Measurements from ENCODE around the gene MOSMO. TPM values are rescaled to one million over a fixed set of nuclear protein-coding genes. Genes with fewer than 3 reads are reported as not detected.

The MOSMO gene
- total and polyA plus RNA-seq, 2 of the 4 experiments (the other 2 are of a cell fraction) = 10.5 to 16.0 TPM

DNA sequence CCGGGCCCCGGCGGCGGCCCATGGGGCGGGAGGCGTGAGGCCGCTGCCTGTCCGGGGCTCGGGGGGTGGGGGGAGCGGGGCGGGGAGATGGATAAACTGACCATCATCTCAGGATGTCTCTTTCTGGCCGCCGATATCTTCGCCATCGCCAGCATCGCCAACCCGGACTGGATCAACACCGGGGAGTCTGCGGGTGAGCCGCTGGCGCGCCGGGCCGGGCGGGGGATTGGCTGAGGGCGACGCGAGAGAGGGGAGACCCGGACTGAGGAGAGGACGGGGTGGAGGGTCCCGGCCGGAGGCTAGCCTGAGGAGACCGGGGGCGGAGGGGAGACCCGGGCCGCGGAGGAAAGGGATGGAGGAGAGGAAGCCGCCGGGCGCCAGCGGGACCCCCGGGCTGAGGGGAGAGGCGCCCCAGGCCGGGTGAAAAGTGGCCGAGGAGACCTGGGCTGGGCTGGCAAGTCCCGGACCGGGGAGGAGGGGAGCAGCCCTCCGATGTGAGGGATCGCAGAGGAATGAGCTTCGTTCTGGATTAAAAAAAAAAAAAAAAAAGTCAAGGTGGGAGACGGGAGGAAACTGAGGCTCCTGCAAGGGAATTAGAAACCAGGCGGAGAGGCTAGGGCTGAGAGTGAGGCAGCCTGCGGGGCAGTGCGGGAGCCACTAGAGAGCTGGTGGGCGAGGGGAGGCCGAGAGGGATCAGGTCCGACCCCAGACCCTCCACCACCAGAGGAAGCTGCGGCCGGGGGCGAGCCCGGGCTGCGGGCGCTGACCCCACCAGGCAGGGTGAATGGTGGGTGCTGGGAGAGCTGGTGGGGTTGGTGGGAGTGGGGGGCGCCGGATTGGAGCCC, 526 bp downstream of the MOSMO start:
- Histone ChIP-seq H3K79me1 (ENCODE audit: low read depth in 1 of 2, low read length in 2 of 2) (peaks cover 8 to 51% of the 10 kb centered on the region in 2 experiments), H3K14ac (replicated peaks; ENCODE audit: low read depth, low read length) (peak overlapping the region; percentile 85), H3K4me2 (ENCODE audit: low read depth, low read length) (peak overlapping the region; percentile 97), H2BK15ac (ENCODE audit: low read depth, low read length) (no peak overlapping the region), H3K9me3 (ENCODE audit: control insufficient read depth, insufficient read depth, low read length) (no peaks in the 10 kb centered on the region), H3K27ac (ENCODE audit: insufficient read depth, low read length) (peak overlapping the region; percentile 83), H2AK9ac (replicated peaks; ENCODE audit: low read depth, low read length, poor library complexity) (peak overlapping the region; percentile 94), H2AK5ac (ENCODE audit: low read depth, low read length) (peak overlapping the region; percentile 58; the same call in 1 of the 2 replicates), H3K9me1 (ENCODE audit: insufficient read depth, low read length) (peaks cover 21% of the 10 kb centered on the region), H4K20me1 (ENCODE audit: insufficient read depth, low read length) (peaks cover 34% of the 10 kb centered on the region), H3K56ac (ENCODE audit: extremely low read depth, insufficient read depth, low read length) (no peak overlapping the region; the same call in 1 of the 2 replicates), H2BK20ac (ENCODE audit: low read depth, low read length) (no peak overlapping the region), H3K4ac (ENCODE audit: low read depth, low read length) (peak overlapping the region; percentile 67), H3K18ac (ENCODE audit: low read depth, low read length) (no peak overlapping the region), H3K23ac (ENCODE audit: low read depth, low read length) (peak overlapping the region; percentile 76), H3K4me3 (ENCODE audit: insufficient read depth, low read depth, low read length) (peak overlapping the region; percentile 92), H4K91ac (ENCODE audit: insufficient read depth, low read depth, low read length) (peak overlapping the region; percentile 49; the same call in 1 of the 2 replicates), H2BK5ac (ENCODE audit: low read depth, low read length, poor library complexity, severe bottlenecking) (peak overlapping the region; percentile 85), H4K5ac (ENCODE audit: low read depth, low read length) (0 out of 2 replicates have a peak overlapping the region, but pooled peaks have one; percentile 70), H3K27me3 (ENCODE audit: control insufficient read depth, insufficient read depth, low read length) (no peaks in the 10 kb centered on the region), H3K9ac (ENCODE audit: low read depth, low read length) (peak overlapping the region; percentile 81), H2AFZ (replicated peaks; ENCODE audit: low read length, poor library complexity) (peak overlapping the region; percentile 99), H2BK120ac (ENCODE audit: low read depth, low read length) (0 out of 2 replicates have a peak overlapping the region, but pooled peaks have one; percentile 39), H3K4me1 (ENCODE audit: control insufficient read depth, insufficient read depth, low read length) (peaks cover 8% of the 10 kb centered on the region), H4K8ac (ENCODE audit: low read depth in 2 of 2, low read length in 2 of 2) (peak overlapping the region in 1 of 2 experiments; percentile 80; a peak in 2 of 4 replicates), H3K36me3 (ENCODE audit: control insufficient read depth, insufficient read depth, low read length) (no peaks in the 10 kb centered on the region; the same call in 1 of the 2 replicates)
- WGBS, 2 experiments (ENCODE audit: extremely low coverage in 2 of 2, insufficient read length in 1 of 2) = 2% methylated on average over 16 of the region's 65 CpGs; no CpG with 5 or more reads in 1 of the 2 experiments
- no TSS peak for BruUV-seq (replicated peaks)
- intact Hi-C loops (cut with micrococcal nuclease) (loop anchor here (1.0 to 2.0 kb wide), 2 partner anchors 9 to 68 kb away; no protein-coding TSS in a partner anchor), dilution Hi-C loops (cut with HindIII; ENCODE audit: low sequenced_read_pairs, unreplicated experiment) (no loop called here), in situ Hi-C loops (cut with MboI; ENCODE audit: low sequenced_read_pairs) (loop anchor here (10.0 kb wide), 1 partner anchor 286 kb away; the partner anchor contains the start of gene POLR3E)
- POLR2A ChIA-PET (ENCODE audit: unreplicated experiment) = interaction anchor here (0.6 to 1.7 kb wide), 3 partner anchors 10 to 69 kb away, joined by 3 to 11 read pairs (median 3); no protein-coding TSS in a partner anchor
- CTCF ChIA-PET = interaction anchor here (0.6 to 5.1 kb wide), 8 partner anchors 17 to 1719 kb away, joined by 3 to 30 read pairs (median 4); no protein-coding TSS in a partner anchor
- peak; percentile 36 for ATAC-seq (ENCODE audit: low read depth)
- no peak for DNase-seq
- TF ChIP-seq MXI1 (IDR thresholded peaks at IDR 0.05; ENCODE audit: borderline replicate concordance, low read depth, low read length) (no peak), POLR2A (IDR thresholded peaks at IDR 0.05; ENCODE audit: low read depth, low read length) (no peak), BHLHE40 (IDR thresholded peaks at IDR 0.05; ENCODE audit: low read depth, low read length) (no peak), MAZ (IDR thresholded peaks at IDR 0.05; ENCODE audit: borderline replicate concordance, low read depth, low read length) (no peak), RAD21 (IDR thresholded peaks at IDR 0.05; ENCODE audit: low read length) (no peak), RCOR1 (IDR thresholded peaks at IDR 0.05; ENCODE audit: insufficient replicate concordance, low read length) (no peak), FOS (IDR thresholded peaks at IDR 0.05; ENCODE audit: low read depth, low read length) (no peak), NFE2L2 (IDR thresholded peaks at IDR 0.05; ENCODE audit: low read depth, low read length) (no peak), MAFK (IDR thresholded peaks at IDR 0.05; ENCODE audit: low read depth, low read length) (no peak), RFX5 (IDR thresholded peaks at IDR 0.05; ENCODE audit: low read depth, low read length) (no peak)
- TF ChIP-seq, protein P1, sequence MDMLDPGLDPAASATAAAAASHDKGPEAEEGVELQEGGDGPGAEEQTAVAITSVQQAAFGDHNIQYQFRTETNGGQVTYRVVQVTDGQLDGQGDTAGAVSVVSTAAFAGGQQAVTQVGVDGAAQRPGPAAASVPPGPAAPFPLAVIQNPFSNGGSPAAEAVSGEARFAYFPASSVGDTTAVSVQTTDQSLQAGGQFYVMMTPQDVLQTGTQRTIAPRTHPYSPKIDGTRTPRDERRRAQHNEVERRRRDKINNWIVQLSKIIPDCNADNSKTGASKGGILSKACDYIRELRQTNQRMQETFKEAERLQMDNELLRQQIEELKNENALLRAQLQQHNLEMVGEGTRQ (IDR thresholded peaks at IDR 0.05; ENCODE audit: low read depth, low read length) = no peak
- TF ChIP-seq, protein P2, sequence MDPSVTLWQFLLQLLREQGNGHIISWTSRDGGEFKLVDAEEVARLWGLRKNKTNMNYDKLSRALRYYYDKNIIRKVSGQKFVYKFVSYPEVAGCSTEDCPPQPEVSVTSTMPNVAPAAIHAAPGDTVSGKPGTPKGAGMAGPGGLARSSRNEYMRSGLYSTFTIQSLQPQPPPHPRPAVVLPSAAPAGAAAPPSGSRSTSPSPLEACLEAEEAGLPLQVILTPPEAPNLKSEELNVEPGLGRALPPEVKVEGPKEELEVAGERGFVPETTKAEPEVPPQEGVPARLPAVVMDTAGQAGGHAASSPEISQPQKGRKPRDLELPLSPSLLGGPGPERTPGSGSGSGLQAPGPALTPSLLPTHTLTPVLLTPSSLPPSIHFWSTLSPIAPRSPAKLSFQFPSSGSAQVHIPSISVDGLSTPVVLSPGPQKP (IDR thresholded peaks at IDR 0.05; ENCODE audit: borderline replicate concordance, low read depth, low read length) = no peak
- TF ChIP-seq, protein P3, sequence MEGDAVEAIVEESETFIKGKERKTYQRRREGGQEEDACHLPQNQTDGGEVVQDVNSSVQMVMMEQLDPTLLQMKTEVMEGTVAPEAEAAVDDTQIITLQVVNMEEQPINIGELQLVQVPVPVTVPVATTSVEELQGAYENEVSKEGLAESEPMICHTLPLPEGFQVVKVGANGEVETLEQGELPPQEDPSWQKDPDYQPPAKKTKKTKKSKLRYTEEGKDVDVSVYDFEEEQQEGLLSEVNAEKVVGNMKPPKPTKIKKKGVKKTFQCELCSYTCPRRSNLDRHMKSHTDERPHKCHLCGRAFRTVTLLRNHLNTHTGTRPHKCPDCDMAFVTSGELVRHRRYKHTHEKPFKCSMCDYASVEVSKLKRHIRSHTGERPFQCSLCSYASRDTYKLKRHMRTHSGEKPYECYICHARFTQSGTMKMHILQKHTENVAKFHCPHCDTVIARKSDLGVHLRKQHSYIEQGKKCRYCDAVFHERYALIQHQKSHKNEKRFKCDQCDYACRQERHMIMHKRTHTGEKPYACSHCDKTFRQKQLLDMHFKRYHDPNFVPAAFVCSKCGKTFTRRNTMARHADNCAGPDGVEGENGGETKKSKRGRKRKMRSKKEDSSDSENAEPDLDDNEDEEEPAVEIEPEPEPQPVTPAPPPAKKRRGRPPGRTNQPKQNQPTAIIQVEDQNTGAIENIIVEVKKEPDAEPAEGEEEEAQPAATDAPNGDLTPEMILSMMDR (conservative IDR thresholded peaks at IDR 0.05; ENCODE audit: low read depth, low read length) = no peak
